GM23248 (cell line): Measurements from ENCODE around the gene UBE2C. TPM values are rescaled to one million over a fixed set of nuclear protein-coding genes. Genes with fewer than 3 reads are reported as not detected.

Source experiments
- DNase-seq: peaks from one replicate; pipeline ENCODE4 v3.0.0-alpha.2; 2015
- H2AFZ ChIP-seq: fragments of 200-600 bp; sonication (generic); 2 replicates; pipeline ENCODE4 v1.6.1; 2016; ENCODE audit warnings: antibody characterized with exemption
- H3F3A ChIP-seq: fragments of 200-600 bp; sonication (generic); 2 replicates; pipeline ENCODE4 v1.6.1; 2016; ENCODE audit warnings: mild to moderate bottlenecking, antibody characterized with exemption, mixed run types; ENCODE audit not compliant: insufficient read depth
- H3K27ac ChIP-seq: fragments of 200-600 bp; sonication (generic); 2 replicates; pipeline ENCODE4 v1.5.1; 2016; ENCODE audit warnings: mild to moderate bottlenecking
- H3K27me3 ChIP-seq: fragments of 200-600 bp; sonication (generic); replicated peaks from 2 replicates; pipeline ENCODE4 v1.6.1; 2016; ENCODE audit warnings: mild to moderate bottlenecking; ENCODE audit not compliant: insufficient read depth
- H3K36me3 ChIP-seq: fragments of 200-600 bp; sonication (generic); 2 replicates; pipeline ENCODE4 v1.6.1; 2016; ENCODE audit warnings: low read depth, mild to moderate bottlenecking
- H3K4me1 ChIP-seq: fragments of 200-600 bp; sonication (generic); 2 replicates; pipeline ENCODE4 v1.6.1; 2016; ENCODE audit warnings: mild to moderate bottlenecking; ENCODE audit not compliant: insufficient read depth
- H3K4me2 ChIP-seq: fragments of 200-600 bp; sonication (generic); one replicate; pipeline ENCODE4 v1.6.1; 2016; ENCODE audit warnings: mild to moderate bottlenecking; ENCODE audit not compliant: unreplicated experiment
- H3K4me3 ChIP-seq: fragments of 200-600 bp; sonication (generic); 2 replicates; pipeline ENCODE4 v1.5.1; 2016; ENCODE audit warnings: mild to moderate bottlenecking
- H3K79me2 ChIP-seq: fragments of 200-600 bp; sonication (generic); 2 replicates; pipeline ENCODE4 v1.6.1; 2016; ENCODE audit warnings: mild to moderate bottlenecking; ENCODE audit not compliant: insufficient read depth
- H3K9ac ChIP-seq: fragments of 200-600 bp; sonication (generic); 2 replicates; pipeline ENCODE4 v1.6.1; 2016; ENCODE audit warnings: mild to moderate bottlenecking
- H3K9me2 ChIP-seq: fragments of 200-600 bp; sonication (generic); 2 replicates; pipeline ENCODE4 v1.6.1; 2016; ENCODE audit warnings: mixed run types, mild to moderate bottlenecking, moderate library complexity; ENCODE audit not compliant: insufficient read depth
- H3K9me3 ChIP-seq: fragments of 200-600 bp; sonication (generic); one replicate; pipeline ENCODE4 v1.6.1; 2017; ENCODE audit warnings: low read depth
- H4K20me1 ChIP-seq: fragments of 200-600 bp; sonication (generic); 2 replicates; pipeline ENCODE4 v1.6.0; 2016; ENCODE audit not compliant: insufficient read depth
- EZH2 ChIP-seq: fragments of 200-600 bp; sonication (generic); IDR thresholded peaks from 2 replicates; pipeline ENCODE4 v1.6.1; 2018; ENCODE audit warnings: antibody characterized with exemption, mild to moderate bottlenecking; ENCODE audit not compliant: insufficient read depth, poor library complexity, severe bottlenecking
- EZH2phosphoT487 ChIP-seq: fragments of 200-600 bp; sonication (generic); IDR thresholded peaks from 2 replicates; pipeline ENCODE4 v1.6.1; 2018; ENCODE audit warnings: antibody characterized with exemption, moderate library complexity, mild to moderate bottlenecking, low read depth; ENCODE audit not compliant: insufficient read depth
- WGBS, 2 experiments: methylation state at CpG; one replicate each; pipeline ENCODE4 v1.1.6; 2015 to 2017; ENCODE audit warnings: low lambda C conversion rate in 2 of 2, low coverage in 1 of 2; ENCODE audit errors: missing lambda C conversion rate in 2 of 2; 5-methylcytosine and 5-hydroxymethylcytosine counted together
- in situ Hi-C: fragments of 300-500 bp; cut with MboI; formaldehyde crosslinking; loops from 2 replicates; pipeline ENCODE4 v1.15.0; 2020
- polyA plus RNA-seq: library from polyadenylated mRNA; unstranded; fragments of >200 nt; fragmentation: Nextera tagmentation; extraction: Ambion mirVana; gene quantifications from 2 replicates; pipeline ENCODE4 v1.2.1, GENCODE V29; 2016
- total RNA-seq: library from RNA; depleted of rRNA; stranded (reverse); fragments of >200 nt; shearing (Covaris generic); gene quantifications from 2 replicates; pipeline ENCODE4 v1.2.3, GENCODE V29; 2014

Gene UBE2C
- total and polyA plus RNA-seq, 2 experiments from 2014 or later, result 33.8 to 69.2 TPM

DNA sequence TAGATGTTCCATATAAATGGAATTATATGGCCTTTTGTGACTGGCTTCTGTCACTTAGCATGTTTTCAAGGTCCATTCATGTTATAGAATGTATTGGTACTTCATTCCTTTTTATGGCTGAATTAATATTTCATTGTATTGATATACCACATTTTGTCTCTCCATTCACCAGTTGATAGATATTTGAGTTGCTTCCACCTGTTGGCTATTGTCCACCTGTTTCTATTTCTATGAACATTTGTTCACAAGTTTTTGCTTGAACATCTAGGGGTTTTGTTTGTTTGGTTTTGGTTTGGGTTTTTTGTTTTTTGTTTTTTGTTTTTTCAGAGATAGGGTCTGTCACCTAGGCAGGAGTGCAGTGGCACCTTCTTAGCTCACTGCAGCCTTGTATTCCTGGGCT, 44.0 kb upstream of the UBE2C start:
- in situ Hi-C loops, result loop anchor here (25.0 kb wide), 2 partner anchors 206 to 306 kb away; partner anchors contain the start of gene WFDC2
- H3K27me3 ChIP-seq, result no peaks in the 10 kb centered on the region
- H3K4me2 ChIP-seq, result no peak overlapping the region
- H4K20me1 ChIP-seq, result no peaks in the 10 kb centered on the region
- DNase-seq, result no peak
- no peak overlapping the region for H3K4me3 ChIP-seq
- no peaks in the 10 kb centered on the region for H3K9me2 ChIP-seq
- no peak overlapping the region for H3K9ac ChIP-seq
- H2AFZ ChIP-seq, result no peak overlapping the region
- H3K36me3 ChIP-seq, result no peaks in the 10 kb centered on the region
- H3K27ac ChIP-seq, result no peak overlapping the region
- no peaks in the 10 kb centered on the region for H3K79me2 ChIP-seq
- H3K9me3 ChIP-seq, result no peaks in the 10 kb centered on the region
- H3K4me1 ChIP-seq, result peaks cover 6% of the 10 kb centered on the region
- TF ChIP-seq EZH2, result no peak
- no peak for TF ChIP-seq EZH2phosphoT487
- no peaks in the 10 kb centered on the region for H3F3A ChIP-seq

DNA sequence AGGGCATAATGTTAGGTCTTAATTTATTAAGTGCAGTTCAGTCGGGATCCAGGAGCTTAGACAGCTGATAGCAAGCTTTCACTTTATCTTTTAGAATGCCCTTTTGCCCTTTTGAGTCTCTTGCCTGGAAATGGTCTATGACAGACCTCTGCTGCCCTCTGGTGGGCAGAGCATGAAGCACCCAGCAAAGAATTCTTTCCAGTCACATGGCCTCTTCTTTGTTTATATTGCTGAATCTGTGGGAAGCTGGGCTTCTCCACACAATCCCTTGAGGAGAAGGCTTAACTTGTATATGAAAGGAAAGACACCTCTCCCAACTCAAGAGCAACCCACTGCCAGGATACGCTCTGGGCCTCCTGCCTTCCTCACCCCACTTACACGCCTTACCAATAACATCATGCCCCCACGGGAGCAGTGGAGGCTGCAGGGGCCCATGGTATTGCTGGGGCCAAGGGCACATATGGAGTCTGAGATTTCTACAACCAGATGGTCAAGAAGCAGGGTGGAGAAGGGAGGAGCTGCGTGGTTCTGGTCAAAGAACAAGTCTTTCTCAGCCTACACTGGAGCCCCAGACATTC, 41.2 kb upstream of the UBE2C start:
- H3K9ac ChIP-seq, result peak overlapping the region; percentile 43; the same call in 1 of the 2 replicates
- TF ChIP-seq EZH2, result no peak
- TF ChIP-seq EZH2phosphoT487, result no peak
- H3K9me2 ChIP-seq, result no peaks in the 10 kb centered on the region
- WGBS, 2 experiments, result 17 to 23% methylated on average over 5 of the region's 5 CpGs
- no peaks in the 10 kb centered on the region for H3F3A ChIP-seq
- H4K20me1 ChIP-seq, result no peaks in the 10 kb centered on the region
- no peaks in the 10 kb centered on the region for H3K79me2 ChIP-seq
- no peaks in the 10 kb centered on the region for H3K27me3 ChIP-seq
- no peaks in the 10 kb centered on the region for H3K9me3 ChIP-seq
- H3K27ac ChIP-seq, result no peak overlapping the region
- H3K4me3 ChIP-seq, result no peak overlapping the region
- H3K4me2 ChIP-seq, result peak overlapping the region; percentile 72
- DNase-seq, result peak; percentile 74
- peak overlapping the region; percentile 95 for H2AFZ ChIP-seq
- H3K4me1 ChIP-seq, result peaks cover 6% of the 10 kb centered on the region
- no peaks in the 10 kb centered on the region for H3K36me3 ChIP-seq
- in situ Hi-C loops, result loop anchor here (10.0 to 25.0 kb wide), 3 partner anchors 209 to 466 kb away; partner anchors contain the start of genes MATN4, RBPJL and WFDC2

DNA sequence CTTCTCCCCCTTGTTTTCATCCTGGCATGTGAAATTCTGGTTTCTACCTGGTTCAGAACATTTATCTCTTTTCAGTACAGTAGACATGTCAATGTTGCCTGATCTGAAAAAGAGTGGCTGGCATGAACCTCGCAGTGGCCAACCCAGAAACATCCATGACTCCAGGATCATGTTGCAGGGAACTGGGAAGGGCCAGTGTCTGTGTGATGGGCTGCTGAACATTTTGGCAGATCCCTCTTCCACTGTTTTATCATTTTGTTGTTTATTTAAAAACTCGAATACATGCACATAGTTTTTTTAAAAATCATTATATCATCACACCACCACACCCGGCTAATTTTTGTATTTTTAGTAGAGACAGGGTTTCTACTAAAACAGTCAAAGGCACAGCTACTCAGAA, 39.8 kb upstream of the UBE2C start:
- in situ Hi-C loops, result loop anchor here (10.0 to 25.0 kb wide), 3 partner anchors 210 to 468 kb away; partner anchors contain the start of genes MATN4, RBPJL and WFDC2
- no peak overlapping the region for H3K4me3 ChIP-seq
- H3K27me3 ChIP-seq, result no peaks in the 10 kb centered on the region
- H3F3A ChIP-seq, result no peaks in the 10 kb centered on the region
- no peaks in the 10 kb centered on the region for H3K79me2 ChIP-seq
- H4K20me1 ChIP-seq, result no peaks in the 10 kb centered on the region
- no peak overlapping the region for H3K9ac ChIP-seq
- no peaks in the 10 kb centered on the region for H3K36me3 ChIP-seq
- no peak for DNase-seq
- TF ChIP-seq EZH2 (no peak), EZH2phosphoT487 (no peak)
- H3K4me1 ChIP-seq, result peaks cover 6% of the 10 kb centered on the region
- peak overlapping the region; percentile 37; the same call in 1 of the 2 replicates for H2AFZ ChIP-seq
- H3K9me3 ChIP-seq, result no peaks in the 10 kb centered on the region
- no peak overlapping the region for H3K4me2 ChIP-seq
- H3K9me2 ChIP-seq, result no peaks in the 10 kb centered on the region
- H3K27ac ChIP-seq, result no peak overlapping the region
- whole genome bisulfite sequencing, 2 experiments, result 21 to 24% methylated on average over 3 of the region's 3 CpGs

DNA sequence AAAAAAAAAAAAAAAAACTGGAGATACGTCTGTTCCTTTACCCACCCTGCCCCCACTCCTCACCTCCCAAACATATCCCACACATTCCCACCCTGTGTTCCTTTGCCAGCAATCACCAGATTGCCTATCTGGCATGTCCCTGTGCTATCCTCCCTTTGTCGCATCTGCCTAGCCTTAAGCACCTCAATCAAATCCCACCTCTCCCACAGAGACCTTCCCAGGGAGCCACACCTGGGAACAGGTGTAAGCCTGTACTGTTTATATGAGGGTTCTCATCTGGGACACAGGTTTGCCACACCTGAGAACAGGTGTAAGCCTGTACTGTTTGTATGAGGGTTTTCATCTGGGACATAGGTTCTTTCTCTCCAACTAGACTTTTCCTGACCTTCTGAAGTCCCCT, 37.5 kb upstream of the UBE2C start:
- Histone ChIP-seq H3K4me1 (peaks cover 25% of the 10 kb centered on the region), H3K9ac (no peak overlapping the region), H3K4me2 (no peak overlapping the region), H3K27me3 (no peaks in the 10 kb centered on the region), H3K27ac (no peak overlapping the region), H3K79me2 (no peaks in the 10 kb centered on the region), H3F3A (peaks cover 17% of the 10 kb centered on the region), H4K20me1 (no peaks in the 10 kb centered on the region), H2AFZ (no peak overlapping the region), H3K36me3 (no peaks in the 10 kb centered on the region), H3K4me3 (no peak overlapping the region), H3K9me3 (no peaks in the 10 kb centered on the region), H3K9me2 (no peaks in the 10 kb centered on the region)
- no peak for DNase-seq
- TF ChIP-seq EZH2 (no peak), EZH2phosphoT487 (no peak)
- in situ Hi-C loops, result loop anchor here (10.0 to 25.0 kb wide), 4 partner anchors 213 to 763 kb away; partner anchors contain the start of genes MATN4, RBPJL and WFDC2
- 60 to 64% methylated on average over 2 of the region's 2 CpGs for WGBS, 2 experiments
